Activated CD4-positive, alpha-beta T cell treated with anti-CD3 and anti-CD28 coated beads, Interleukin-2, amount 50 U/mL, for 48 hours (primary cell): Measurements from ENCODE around the gene BCL2.

Source experiments
- DNase-seq, 2 experiments: peaks; one replicate each; pipeline ENCODE4 v3.0.0-alpha.2; 2020

The BCL2 gene

DNA sequence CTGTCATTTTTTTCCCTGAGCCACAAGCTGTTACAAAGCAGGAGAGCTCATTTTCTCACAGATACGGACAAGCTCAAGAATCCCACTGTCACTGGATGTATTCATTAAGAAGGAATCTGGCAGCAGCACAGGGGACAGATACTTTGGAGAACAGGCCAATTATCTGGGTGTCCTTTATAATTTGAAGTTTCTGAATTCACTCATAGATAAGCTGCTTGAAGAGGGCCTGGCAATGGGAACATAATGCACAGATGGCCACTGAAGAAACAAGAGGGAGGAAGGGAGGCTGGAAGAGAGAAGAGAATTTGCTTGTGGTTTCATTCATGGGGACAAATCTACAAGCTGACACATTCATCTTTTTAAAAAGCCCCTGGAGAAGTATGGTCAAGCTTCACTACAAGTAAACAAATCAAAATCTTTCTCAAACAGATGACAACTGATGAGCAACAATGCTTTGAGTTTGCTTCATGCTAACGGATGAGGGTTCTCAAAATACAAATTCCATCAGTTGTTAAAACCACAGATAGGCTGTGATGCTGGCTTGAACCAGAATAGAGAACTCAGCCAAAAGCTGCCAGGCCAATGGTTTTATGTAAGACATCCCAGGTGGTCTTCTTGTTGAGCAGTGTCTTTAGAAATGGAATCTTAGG lies 11.9 kb downstream of the BCL2 start:
- DNase-seq: no peak

DNA sequence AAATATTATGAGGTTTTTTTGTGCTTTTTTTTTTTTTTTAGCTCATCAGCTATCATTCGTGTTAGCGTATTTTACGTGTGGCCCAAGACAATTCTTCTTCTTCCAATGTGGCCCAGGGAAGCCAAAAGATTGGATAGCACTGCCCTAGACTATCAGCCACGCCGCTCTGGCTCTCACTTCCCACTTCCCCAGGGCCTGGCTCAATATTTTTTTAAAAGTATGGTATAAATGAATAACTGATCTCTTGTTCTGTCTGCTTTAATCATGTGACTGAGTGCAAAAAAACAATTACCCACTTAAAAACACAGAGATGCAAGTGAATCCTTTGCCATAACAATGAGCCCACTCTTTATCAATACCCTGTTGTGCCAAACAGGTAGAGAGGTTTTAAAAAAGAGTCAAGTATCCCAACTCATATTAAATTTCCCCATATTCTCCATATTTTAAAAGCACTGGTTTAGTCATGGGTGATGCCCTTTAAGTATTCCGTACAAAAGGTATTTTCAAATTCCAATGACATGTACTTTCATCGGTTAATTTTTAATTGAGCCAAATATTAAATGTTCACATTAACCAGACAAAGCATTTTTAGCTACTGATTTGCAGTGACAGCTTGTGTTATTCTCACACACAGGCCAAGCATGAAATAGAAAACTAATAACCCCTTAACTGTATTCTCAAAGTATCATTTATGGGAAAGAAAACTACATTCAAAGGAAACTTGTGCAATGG lies 12.6 kb downstream of the BCL2 start:
- no peak for DNase-seq

DNA sequence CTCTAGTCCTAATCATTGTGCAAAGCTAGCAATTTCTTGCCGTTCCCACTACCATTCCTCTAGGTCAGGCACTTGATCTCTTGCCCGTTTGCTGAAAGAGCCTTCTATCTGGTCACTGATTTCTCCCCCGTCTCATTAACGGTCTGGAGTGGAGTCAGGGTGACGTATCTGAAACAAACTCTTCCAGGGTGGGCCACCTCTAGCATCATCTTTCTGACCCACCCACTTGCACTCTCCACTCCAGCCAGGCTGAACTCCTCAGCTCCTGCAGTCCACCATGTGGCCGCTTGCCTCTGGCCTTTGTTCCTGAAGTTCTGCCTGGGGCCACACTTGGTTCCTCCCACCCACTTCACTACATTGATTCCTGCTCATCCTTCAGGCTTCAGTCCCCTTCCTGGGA lies 13.3 kb downstream of the BCL2 start:
- DNase-seq: no peak

DNA sequence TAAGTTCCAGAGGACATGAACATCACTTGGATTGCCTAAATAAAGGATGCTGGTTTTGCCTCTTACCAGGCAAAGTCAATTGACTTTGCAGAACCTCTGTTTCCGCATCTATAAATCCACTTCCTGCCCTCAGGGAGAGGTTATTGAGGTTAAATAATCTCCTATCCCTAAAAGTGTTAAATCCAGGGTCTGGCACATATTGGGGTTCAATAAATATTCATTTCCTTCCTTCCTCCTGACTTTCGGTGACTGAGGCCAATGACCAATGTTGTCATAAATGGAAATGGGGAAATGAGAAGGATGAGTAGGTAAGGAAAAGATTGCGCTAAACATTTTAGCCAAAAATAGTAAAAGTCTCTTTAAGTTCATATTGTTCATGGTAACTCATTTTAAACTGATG lies 16.0 kb downstream of the BCL2 start:
- no peak for DNase-seq

DNA sequence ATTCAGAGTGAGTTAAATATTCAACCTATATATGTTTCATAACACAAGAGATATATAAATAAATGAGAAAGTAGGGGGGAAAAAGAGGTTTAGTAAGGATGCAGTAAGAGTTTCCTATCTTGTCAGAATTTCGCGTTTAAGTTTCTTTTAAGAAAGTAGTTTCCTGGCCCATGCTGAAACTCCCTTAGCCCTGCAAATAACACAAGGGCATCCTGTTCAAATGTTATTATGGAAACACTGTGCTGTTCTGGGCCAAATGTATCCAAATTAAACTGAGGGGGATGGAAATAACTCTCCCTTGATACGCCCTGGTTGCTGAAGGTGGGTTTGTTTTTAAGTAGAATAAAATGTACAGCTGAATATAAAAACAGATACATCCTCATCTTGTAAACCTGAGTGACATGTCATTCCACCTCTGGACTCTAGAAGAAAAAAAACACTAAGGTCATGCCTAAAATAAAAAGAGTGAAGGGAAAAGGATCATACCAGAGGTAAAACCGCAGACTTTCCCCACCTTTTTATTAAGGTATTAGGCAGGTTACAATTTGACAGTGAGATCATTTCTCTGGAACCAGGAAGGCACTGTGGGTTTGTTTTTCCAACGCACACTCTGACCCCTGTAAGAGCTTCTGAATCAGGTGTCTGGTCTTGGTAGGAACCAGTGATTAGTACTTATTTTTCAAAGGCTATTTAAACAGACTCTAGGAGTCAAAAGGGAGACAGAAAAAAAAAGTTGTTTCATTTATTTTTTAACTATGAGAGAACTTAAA lies 16.7 kb downstream of the BCL2 start:
- no peak for DNase-seq

DNA sequence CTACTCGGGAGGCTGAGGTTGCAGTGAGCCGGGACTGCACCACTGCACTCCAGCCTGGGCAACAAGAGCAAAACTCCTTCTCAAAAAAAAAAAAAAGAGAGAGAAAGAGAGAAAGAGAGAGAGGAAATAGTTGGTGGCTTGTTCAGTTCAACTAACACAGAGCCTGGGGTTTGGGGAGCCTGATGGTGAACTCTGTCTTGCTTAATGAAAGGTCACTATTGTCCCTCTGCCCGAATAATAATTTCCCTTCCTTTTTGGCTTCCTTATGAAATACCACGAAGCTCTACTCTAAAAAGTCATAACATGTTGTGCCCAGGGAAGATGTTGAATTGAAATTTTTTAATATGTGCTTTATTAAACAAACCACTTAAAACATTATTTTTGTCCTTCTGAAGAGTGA lies 17.3 kb downstream of the BCL2 start:
- no peak for DNase-seq

DNA sequence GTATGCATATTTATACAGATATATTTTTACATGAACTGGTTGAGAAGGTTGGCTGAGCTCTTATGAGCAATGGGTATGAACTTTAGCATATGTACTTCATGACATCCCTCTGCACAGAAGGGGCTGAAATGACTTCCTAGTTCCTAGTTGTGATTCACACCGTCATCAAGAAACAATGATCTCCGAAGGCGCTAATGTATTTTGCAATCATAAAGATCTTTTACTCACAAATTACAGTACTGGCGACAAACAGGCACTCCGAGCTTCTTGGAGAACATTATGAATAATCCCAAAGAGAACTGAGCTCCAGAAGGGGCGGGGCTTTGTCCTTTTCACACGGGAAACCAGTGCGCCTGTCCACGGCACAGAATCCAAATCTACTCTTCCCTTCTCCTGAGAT lies 18.1 kb downstream of the BCL2 start:
- DNase-seq: peak in 1 of 2 experiments; percentile 33

DNA sequence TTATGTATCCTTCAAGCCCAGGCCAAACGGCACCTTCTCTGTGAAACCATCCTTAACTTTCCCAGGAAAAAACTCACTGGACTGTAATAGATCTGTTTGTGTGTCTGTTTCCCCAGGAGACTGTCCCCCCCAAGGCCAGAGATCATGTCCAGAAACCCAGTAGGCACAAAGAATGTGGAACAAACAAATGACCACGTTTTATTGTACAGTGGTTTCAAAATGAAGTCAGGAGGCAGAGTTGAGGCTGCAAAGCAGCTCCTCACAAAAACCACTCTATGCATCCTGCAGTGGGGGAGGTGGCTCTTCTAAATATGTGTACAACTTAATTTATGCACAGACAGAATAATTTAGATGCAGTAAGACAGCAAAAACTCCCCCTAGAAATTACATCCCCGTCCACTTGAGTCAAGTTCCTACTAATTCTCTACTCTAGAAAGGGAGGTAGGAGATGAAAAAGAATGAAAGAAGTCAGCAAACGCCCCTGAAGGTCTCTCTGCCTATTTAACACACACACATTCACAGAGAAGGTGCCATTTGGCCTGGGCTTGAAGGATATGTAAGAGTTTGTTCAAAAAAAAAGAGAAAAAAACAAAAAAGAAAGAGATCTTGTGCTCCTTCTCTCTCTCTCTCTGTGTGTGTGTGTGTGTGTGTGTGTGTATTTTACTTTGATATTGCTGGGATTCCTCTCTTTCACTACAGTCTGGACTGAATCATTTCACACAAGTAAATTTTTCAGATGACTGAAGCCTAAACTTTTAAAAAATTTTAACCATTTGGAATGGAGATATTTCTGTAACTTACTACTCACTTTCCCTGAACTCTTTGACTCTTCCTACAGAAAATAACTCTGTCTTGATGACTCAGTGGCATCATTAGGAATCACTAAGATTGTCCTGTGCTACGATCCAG lies 19.5 kb downstream of the BCL2 start:
- peak; percentile 44 to 63 for DNase-seq

DNA sequence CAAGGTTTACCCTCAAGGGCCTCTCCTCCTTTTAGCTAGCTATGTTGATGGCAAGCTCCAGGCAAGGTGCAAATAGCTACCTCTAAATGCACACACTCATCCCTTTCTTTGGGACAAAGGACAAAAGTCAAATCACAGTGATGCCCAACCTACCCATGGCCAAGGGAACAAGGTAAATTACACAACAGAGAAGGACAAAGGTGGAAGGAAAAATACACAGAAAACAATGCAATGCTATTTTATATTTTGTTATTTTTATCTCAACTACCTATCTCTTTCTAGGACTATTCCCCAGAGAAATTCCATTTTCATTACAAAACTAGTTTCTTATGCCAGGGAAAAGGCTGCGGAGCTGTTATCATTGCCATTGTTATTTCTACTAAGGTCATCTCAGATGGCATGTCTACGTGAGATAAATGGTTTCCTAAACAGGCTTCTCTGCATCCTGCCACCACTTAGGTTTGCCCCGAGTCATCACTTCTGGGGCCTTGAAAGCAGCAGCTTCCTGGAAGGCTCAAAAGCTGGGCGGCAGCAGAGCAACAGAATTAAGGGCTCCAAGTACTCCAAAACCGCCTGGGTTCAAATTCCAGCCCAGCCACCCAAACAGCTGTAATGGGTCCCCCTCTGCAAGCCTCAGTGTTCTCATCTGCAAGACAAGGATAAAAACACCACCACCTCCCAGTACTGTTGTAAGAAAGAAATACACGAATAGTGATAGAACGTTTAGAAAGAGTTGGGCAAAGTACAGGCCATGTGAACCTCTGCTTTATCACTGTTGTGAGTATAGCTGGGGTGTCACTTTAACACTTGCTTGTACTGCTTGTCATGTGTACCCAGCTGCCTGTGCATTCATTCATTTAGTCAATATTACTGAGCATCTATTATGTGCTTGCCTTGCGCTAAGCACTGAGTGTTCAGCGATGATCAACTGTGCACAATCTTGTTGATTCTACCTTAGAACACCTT lies 20.9 kb downstream of the BCL2 start:
- peak in 1 of 2 experiments; percentile 44 for DNase-seq

DNA sequence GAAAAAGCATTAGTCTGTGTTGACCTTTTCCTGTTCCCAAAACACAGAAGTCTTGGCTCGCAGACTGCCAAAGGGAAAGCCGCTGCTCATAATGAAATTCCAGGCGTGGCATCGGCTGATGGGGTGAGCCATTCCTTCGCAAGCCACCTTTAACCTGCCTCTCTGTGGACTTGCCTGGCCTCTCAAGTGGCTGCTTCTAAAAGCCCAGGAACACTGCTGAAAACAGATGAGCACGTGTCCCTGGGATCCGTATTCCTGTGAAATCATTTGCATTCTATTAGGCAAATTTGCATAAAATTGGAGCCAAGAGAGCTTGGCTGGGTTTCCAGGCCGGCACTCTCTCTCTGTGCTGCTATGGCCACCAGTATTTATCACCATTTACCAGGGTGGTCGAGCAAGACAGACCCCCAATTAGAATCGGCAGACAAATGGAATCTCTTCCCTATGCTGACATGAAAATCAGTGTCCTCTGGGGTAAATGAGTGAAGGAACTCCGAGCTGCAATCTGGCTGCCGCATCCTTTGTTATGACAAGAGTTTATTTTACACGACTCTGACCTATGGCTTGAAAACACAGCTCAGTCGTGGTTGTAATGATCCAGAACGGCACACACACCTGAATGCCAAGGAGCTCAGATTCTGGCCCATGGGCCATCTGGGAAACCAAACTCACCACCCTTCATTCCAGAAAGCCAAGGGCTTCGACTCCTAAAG lies 21.7 kb downstream of the BCL2 start:
- DNase-seq: no peak

DNA sequence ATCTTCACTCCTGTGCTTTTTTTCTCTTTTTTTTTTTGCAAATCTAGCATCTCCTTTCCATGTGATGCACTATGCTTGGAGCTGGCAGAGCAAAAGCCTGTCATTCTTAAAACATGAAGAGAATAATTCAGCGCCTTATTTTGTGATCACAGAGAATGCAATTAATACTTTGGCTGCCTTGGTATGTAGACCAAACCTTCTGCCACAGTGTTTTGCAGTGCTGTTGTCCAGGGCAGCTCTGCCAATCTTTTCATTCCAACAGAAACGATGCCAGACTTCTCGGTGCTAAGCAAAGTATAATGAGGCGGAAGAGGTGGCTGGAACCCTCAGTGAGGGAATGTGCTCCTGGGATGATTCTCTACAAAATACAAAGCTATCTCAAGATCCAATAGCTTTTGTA lies 25.6 kb downstream of the BCL2 start:
- no peak for DNase-seq

DNA sequence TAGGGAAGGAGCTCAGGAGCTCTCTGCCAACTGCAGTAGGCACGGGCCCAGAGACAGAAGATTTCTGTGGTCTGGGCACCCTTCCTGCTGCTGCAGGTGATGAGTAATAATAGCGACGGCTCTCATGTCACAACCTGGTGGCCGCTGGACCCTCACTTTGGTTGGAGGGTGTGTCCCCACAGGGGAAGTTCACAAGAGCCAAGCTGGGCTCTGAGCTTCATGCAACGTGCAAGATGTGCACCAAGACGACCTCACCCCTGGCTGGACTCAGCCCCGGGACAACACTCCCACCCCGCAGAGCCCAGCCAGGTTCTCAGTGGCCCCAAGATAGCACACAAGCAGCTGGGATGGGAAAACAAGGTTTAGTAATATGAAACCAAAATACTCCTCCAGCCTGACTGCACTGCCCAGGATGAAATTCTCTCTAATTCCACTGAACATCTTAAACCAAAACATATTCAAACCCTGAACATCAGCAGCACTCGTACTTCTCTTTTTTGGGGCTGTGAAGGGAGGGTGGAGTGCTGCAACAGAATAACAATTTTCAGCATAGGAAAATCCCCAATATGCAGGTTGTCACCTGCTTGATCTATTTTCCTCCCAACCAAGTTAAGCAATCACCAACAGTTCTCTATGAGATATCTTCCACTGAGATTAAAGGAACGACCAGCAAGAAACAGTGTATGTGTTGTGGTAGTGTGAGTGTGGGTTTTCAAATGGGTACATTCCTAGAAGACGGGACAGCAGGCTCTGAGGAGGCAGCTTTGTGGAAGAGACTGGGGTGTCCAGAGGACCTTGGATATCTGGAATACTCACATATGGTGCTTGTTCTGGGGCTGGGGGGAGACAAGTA lies 26.5 kb downstream of the BCL2 start:
- DNase-seq: peak; percentile 30 to 44

DNA sequence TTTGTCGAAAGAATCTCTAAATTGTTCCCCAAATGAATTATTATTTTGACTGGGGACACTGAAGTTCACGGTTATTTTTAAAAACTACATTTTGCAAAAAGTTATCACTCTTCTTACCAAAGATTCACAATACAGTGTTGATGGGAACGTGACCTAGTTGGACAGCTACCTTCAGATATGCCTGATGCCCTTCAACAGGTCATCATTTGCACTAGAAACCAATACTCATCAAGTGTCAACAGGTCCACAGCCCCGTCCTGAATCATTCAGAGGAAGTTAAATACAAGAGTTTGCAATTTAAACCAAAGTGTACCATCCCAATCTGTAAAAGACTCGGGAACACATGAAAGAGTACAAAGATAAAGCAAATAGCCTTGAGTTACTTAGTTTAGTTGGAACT lies 28.3 kb downstream of the BCL2 start:
- DNase-seq: no peak

DNA sequence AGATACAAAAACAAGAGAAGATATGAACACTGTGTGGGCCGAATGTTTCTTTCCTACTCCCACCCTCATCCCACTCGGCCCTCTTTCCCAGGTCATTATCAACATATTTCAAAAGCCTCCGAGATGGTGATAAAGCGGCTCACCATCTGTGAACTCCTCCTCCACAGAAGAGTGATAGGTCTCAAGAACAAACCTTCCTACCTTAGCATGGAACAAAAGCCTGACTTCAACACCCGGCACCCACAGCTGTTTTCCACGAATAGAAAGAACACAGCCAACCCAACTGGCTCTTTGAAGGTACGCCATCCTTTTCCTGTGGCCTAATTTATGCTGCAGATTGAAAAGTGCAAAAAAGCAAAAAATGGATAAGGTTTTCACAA lies 28.8 kb downstream of the BCL2 start:
- peak; percentile 33 to 48 for DNase-seq

DNA sequence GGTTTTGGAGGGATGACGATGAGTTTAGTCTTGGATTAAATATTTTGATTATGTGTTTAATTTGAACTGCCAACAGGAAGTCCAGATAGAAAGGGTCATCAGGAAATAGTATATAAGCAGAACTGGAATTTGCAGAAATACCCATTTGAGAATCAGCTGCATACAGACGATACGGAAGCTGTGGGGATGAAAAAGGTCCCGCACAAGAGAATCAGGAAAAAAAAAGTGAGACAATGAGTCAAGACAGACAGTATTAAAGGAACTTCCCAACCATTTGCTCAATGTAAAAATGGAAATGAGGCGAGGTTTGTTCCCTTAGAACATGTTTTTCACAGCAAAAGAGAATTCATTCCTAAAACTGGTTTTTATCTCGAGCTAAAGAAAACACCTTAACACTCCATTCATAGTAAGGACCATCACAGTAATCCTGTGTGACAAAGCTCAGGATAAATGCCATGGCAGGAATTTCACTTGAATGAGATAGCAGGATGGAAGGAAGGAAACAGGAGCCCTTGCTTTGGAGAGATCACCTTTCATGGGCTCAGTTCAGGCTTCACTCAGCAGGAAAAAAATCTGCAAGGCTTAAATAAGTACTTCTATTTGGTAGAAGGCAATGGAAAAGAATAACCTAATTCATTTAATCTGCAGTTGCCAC lies 29.3 kb downstream of the BCL2 start:
- no peak for DNase-seq

DNA sequence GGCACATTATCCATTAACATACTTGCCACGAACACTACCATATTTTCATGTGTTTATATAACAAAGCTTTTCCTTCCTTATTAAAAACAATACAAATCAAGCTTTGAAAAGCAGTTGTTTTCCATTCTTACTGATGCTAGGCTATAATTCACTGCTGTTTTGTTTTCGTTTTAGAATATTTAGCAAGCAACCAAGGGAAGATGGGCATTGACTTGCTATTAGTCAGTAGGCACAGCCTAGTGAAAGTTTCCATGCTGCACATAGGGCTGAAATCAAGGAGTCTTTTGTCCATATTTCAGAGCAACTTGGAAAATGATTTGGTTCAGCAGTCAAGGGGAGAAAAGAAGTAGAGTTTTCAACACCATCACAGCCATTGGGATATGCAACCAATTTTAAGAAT lies 31.3 kb downstream of the BCL2 start:
- DNase-seq: no peak

DNA sequence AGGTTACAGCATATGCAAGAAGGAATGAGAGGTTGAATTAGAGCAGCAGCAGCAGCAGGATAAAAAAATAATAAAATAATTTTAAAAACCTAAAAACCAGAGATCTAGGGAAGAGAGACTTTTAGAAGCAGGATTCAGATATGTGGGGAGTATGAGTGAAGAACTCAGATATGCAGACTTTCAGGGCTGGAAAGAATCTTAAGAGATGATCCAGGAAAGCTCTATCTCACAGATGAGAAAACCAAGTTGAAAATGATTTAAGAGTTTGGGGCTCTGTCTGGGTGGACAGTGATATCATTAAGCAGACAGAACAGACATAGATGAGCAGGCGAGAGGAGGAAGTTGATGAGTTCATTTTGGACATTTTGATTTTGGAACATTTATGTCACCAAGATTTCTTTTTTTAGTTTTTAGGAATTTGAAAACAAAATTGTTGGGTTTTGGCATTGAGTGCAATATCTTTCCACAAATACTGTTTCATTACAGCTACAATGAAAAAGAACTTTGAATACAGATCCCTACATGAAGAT lies 31.8 kb downstream of the BCL2 start:
- DNase-seq: no peak

DNA sequence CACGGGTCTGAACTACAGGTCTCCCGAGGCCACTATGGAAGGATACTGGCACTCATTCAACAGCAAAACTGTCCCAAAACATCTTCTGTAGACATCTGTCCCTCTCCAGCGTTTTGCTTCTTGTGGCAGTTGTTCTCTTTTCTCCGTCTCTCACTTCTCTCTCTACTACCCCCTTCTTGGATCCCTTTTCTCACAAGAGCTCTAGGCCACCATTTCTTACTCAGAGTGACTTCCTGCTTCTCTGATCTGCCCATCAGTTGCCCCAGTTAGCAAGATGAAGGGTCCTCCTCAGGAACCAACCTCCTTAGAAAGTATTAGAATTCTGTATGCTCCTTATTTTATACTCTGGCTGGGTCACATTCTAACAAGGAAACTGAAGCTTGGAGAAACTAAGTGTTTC lies 32.6 kb downstream of the BCL2 start:
- DNase-seq: no peak
